Heart left ventricle (tissue), 16 donors: ENCODE results near the gene PRKAG2. TPM values are rescaled to one million over a fixed set of nuclear protein-coding genes. Genes with fewer than 3 reads are reported as not detected.

Source experiments
- ATAC-seq, 4 donors: fragments of 200-7000 bp; cut with Tn5 transposase; one replicate each; pipeline ENCODE4 v1.9.1; 2020 to 2022; ENCODE audit warnings: moderate library complexity in 4 of 4, mild to moderate bottlenecking in 3 of 4, moderate number of reproducible peaks in 1 of 4
- DNase-seq, 5 donors: peaks; one replicate each; pipeline ENCODE4 v3.0.0-alpha.2; 2020
- H3K27ac ChIP-seq, 12 donors: fragments of 200-600 bp; sonication (generic) in 4 of 12; one replicate each; pipeline versions ENCODE4 v1.5.0 to v1.8.0; 2016 to 2022; ENCODE audit warnings: mild to moderate bottlenecking in 2 of 12
- H3K27me3 ChIP-seq, 9 donors: fragments of 200-600 bp; sonication (generic) in 2 of 9; one replicate each; pipeline versions ENCODE4 v1.5.1 to v1.8.0; 2016 to 2022; ENCODE audit warnings: mild to moderate bottlenecking in 3 of 9
- H3K36me3 ChIP-seq, 9 donors: fragments of 200-600 bp; sonication (generic) in 2 of 9; one replicate each; pipeline versions ENCODE4 v1.5.0 to v1.8.0; 2018 to 2022; ENCODE audit warnings: mild to moderate bottlenecking in 2 of 9
- H3K4me1 ChIP-seq, 12 donors: fragments of 200-600 bp; sonication (generic) in 4 of 12; one replicate each; pipeline versions ENCODE4 v1.5.0 to v1.8.0; 2016 to 2022; ENCODE audit warnings: mild to moderate bottlenecking in 3 of 12
- H3K4me3 ChIP-seq, 12 donors: fragments of 200-600 bp; sonication (generic) in 4 of 12; one replicate each; pipeline versions ENCODE4 v1.5.0 to v1.8.0; 2017 to 2022; ENCODE audit warnings: mild to moderate bottlenecking in 9 of 12, moderate library complexity in 4 of 12
- H3K9me3 ChIP-seq, 12 donors: fragments of 200-600 bp; sonication (generic) in 4 of 12; one replicate each; pipeline versions ENCODE4 v1.5.0 to v1.8.0; 2016 to 2022; ENCODE audit warnings: mild to moderate bottlenecking in 1 of 12
- CTCF ChIP-seq, 12 donors: fragments of 200-600 bp; sonication (generic) in 4 of 12; IDR thresholded peaks; one replicate each; pipeline versions ENCODE4 v1.5.0 to v1.8.0; 2018 to 2022; ENCODE audit warnings: antibody characterized with exemption in 12 of 12, mild to moderate bottlenecking in 5 of 12
- POLR2A ChIP-seq, 2 donors: fragments of 450-650 bp; IDR thresholded peaks; one replicate each; pipeline ENCODE4 v1.6.1; 2017; ENCODE audit warnings: antibody characterized with exemption in 2 of 2, mild to moderate bottlenecking in 2 of 2, moderate library complexity in 2 of 2
- WGBS, 4 donors: extraction: QIAGEN DNeasy Blood & Tissue Kit in 2 of 4; methylation state at CpG; one replicate each; pipeline versions ENCODE4 v1.1.5 to v1.1.7; 2013 to 2018; 5-methylcytosine and 5-hydroxymethylcytosine counted together
- intact Hi-C, 10 donors: fragments of 100-400 bp; cut with DNase I; formaldehyde crosslinking; loops; one replicate each; pipeline versions ENCODE4 v1.11.1 to v1.14.2; 2022
- polyA plus RNA-seq, 2 donors: library from polyadenylated mRNA; stranded (reverse); fragments of 200-250 nt; gene quantifications; one replicate each; pipeline ENCODE4 v1.2.3, GENCODE V29; 2013
- total RNA-seq, 9 donors: library from RNA; depleted of rRNA in 2 of 9; stranded (reverse); fragments of >200 nt in 2 of 9; fragmentation: NEBNext Ultra II Directional in 3 of 9; extraction: Animal tissue kit (Norgen Biotek cat#: 25700) in 3 of 9; gene quantifications; one replicate each; pipeline versions ENCODE4 v1.1.0 to v1.2.4, GENCODE V29; 2016 to 2023
- donor health status: ischemic (EF 13 %, LVEDD 7.1; RV severe dilation, severe dysfunction).
- donor health status: healthy with polysubstance abuse.
- donor health status: DM: no; HTN: yes; CAD: no.
- donor health status: DM: no; HTN: no; CAD: no.
- donor health status: ischemic (EF 25% LVEDD 6.9; RV normal size, moderate dysfunction).
- donor health status: ischemic (EF 25% LVEDD 5.7; RV mildly dilated, moderate dysfunction).
- donor health status: healthy.
- donor health status: DM: yes; HTN: yes; CAD: no.
- donor health status: ischemic (EF 35%, LVEDD 5.7; RV mildly dilated, moderate dysfunction).
- donor health status: nonischemic (EF 11% LVEDD 7.7; RV severe dilation, severe dysfunction).
- donor health status: DM: yes; HTN: yes; CAD: no.
- donor health status: PGD.
- donor health status: ischemic (EF 29% LVEDD 5.4; RV normal size, mild dysfunction).
- donor health status: nonischemic (EF 23%, LVEDD 6.1; RV moderate dilation, normal function).

The PRKAG2 gene
- total and polyA plus RNA-seq, 11 donors = 50.2 to 179 (median 108) TPM

DNA sequence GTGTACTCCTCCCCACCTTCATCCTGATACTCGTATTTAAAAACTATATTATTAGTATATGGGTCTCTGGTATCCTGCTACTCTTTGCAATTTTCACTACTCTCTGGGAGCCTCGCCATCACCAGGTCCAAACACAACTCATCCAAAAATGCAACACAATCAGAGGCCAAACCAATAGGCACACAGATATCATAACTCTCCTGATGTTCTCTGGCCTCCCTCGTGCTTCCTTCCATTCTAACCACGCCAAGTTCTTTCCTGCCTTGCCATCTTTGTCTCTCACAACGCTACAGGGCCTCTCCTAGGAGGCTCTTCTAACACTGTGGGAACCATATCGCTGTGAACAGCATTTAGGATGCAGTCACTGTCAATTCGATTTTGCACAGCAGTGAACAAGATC lies 364.6 kb downstream of the PRKAG2 start:
- Histone ChIP-seq H3K4me1 (peaks cover 2 to 98% (median 65%) of the 10 kb centered on the region in 12 donors), H3K27ac (peak overlapping the region in 5 of 12 donors; percentile 12 to 98 (median 25)), H3K36me3 (no peaks in the 10 kb centered on the region), H3K27me3 (no peaks in the 10 kb centered on the region), H3K9me3 (no peaks in the 10 kb centered on the region), H3K4me3 (no peak overlapping the region)
- DNase-seq (no peak), ATAC-seq (peak; percentile 37 to 66 (median 58))
- intact Hi-C loops = loop anchor here in 4 of 10 donors (5.0 to 10.0 kb wide), 3 partner anchors 40 to 1068 kb away; no protein-coding TSS in a partner anchor
- TF ChIP-seq POLR2A (IDR thresholded peaks at IDR 0.05) (no peak), CTCF (IDR thresholded peaks at IDR 0.05) (no peak)
- 42 to 56% (median 50%) methylated on average over 7 of the region's 7 CpGs for WGBS, 4 donors

GRCh38 chr7:151511946-151512345 lies 365.0 kb downstream of the PRKAG2 start:
- H3K9me3 ChIP-seq = no peaks in the 10 kb centered on the region
- DNase-seq = no peak
- H3K27ac ChIP-seq = peak overlapping the region in 4 of 12 donors; percentile 12 to 98 (median 18)
- no peak for TF ChIP-seq CTCF (IDR thresholded peaks at IDR 0.05)
- TF ChIP-seq POLR2A (IDR thresholded peaks at IDR 0.05) = no peak
- no peak for ATAC-seq
- no peak overlapping the region for H3K4me3 ChIP-seq
- WGBS, 4 donors = 68 to 79% (median 71%) methylated on average over 4 of the region's 4 CpGs
- H3K27me3 ChIP-seq = no peaks in the 10 kb centered on the region
- intact Hi-C loops = loop anchor here in 4 of 10 donors (5.0 to 10.0 kb wide), 3 partner anchors 40 to 1067 kb away; no protein-coding TSS in a partner anchor
- peaks cover 2 to 98% (median 64%) of the 10 kb centered on the region in 12 donors for H3K4me1 ChIP-seq
- no peaks in the 10 kb centered on the region for H3K36me3 ChIP-seq

DNA sequence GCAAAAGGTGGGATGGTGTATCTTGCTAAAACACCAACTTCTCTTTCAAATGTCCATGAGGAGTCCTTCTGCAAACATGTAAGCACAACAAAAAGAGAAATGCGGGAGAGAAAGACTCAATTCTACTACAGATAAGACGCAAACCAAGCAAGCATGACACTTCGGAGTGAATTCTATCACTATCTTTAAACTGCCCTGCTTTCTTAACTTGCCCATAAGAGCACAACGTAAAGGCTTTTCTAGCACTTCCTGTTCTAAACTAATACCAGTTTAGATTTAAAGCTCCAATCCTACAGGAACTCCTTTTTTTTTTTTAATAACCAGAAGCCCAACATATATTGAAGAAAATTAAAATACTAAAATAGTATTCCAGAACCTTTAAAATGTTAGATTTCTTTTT lies 365.6 kb downstream of the PRKAG2 start:
- 65 to 80% (median 72%) methylated on average over 4 of the region's 4 CpGs for WGBS, 4 donors
- Histone ChIP-seq H3K4me3 (no peak overlapping the region), H3K27ac (peak overlapping the region in 1 of 12 donors; percentile 98), H3K27me3 (no peaks in the 10 kb centered on the region), H3K9me3 (no peaks in the 10 kb centered on the region), H3K36me3 (no peaks in the 10 kb centered on the region), H3K4me1 (peaks cover 2 to 95% (median 65%) of the 10 kb centered on the region in 12 donors)
- no peak for TF ChIP-seq CTCF (IDR thresholded peaks at IDR 0.05)
- DNase-seq = no peak
- intact Hi-C loops = loop anchor here in 4 of 10 donors (5.0 to 10.0 kb wide), 3 partner anchors 39 to 1066 kb away; no protein-coding TSS in a partner anchor
- ATAC-seq = no peak

GRCh38 chr7:151509670-151510333 lies 367.1 kb downstream of the PRKAG2 start:
- DNase-seq (no peak), ATAC-seq (no peak)
- no peaks in the 10 kb centered on the region for H3K9me3 ChIP-seq
- H3K4me3 ChIP-seq = no peak overlapping the region
- TF ChIP-seq POLR2A (IDR thresholded peaks at IDR 0.05) (no peak), CTCF (IDR thresholded peaks at IDR 0.05) (no peak)
- H3K4me1 ChIP-seq = peaks cover 2 to 91% (median 64%) of the 10 kb centered on the region in 12 donors
- intact Hi-C loops = loop anchor here in 4 of 10 donors (5.0 to 10.0 kb wide), 3 partner anchors 38 to 1065 kb away; no protein-coding TSS in a partner anchor
- 52 to 68% (median 65%) methylated on average over 5 of the region's 5 CpGs for WGBS, 4 donors
- H3K27ac ChIP-seq = peak overlapping the region in 1 of 12 donors; percentile 78
- H3K27me3 ChIP-seq = no peaks in the 10 kb centered on the region
- no peaks in the 10 kb centered on the region for H3K36me3 ChIP-seq
